HG03103 (cell line): ENCODE measurements around the gene NKIRAS2.
A peak's percentile ranks its signal among the peaks of the same experiment; 100 is the strongest.

Experiments
- ATAC-seq: cut with Tn5 transposase; IDR thresholded peaks from one replicate; pipeline ENCODE4 v1.9.1; 2021; ENCODE audit warnings: low read depth; ENCODE audit not compliant: unreplicated experiment

The NKIRAS2 gene

DNA sequence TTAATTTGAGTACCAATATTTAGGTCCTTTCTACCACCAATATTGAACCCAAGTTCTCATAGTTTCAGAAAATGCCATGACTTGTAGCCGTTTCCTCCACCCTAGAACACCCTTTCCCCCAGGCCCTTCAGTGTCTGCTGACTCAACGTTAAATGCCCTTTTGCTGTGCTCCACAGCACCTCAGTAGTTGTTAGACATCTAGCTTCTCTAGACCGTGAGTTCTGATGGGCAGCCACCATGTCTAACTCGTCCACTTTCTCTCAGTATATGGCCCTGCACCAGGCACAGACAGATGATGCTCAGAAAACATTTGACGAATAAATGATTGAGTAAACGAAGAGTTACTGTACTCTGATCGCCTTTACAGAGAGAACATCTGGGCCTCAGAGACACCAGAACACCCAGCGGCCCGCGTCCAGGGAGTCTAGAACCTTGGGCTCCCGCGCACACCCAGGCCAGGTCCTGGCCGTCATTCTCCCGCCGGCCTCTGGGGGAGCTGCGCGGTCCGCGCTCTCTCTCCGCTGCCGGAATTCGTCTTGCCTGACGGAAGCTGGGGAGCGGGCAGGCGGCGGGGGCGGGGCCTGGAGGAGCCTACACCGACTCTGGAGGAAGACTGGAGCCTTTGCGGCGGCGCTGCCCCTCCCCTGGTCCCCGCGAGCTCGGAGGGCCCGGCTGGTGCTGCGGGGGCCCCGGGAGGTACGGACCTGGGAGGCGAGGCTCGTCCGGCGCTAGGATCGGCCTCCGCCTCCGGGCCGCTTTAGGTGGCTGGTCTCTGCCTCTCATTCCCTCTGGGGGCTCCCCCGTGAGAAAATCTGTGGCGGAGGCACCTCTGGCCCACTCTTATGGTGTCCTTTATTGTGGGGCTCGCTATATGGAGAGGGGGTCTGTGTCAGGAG lies at the start of gene NKIRAS2:
NKIRAS2 (plus strand) TSS at position 582 of the 896 bp plus-strand sequence. CDS start 1,488 bp downstream, outside the sequence.
- peak; percentile 47 for ATAC-seq

DNA sequence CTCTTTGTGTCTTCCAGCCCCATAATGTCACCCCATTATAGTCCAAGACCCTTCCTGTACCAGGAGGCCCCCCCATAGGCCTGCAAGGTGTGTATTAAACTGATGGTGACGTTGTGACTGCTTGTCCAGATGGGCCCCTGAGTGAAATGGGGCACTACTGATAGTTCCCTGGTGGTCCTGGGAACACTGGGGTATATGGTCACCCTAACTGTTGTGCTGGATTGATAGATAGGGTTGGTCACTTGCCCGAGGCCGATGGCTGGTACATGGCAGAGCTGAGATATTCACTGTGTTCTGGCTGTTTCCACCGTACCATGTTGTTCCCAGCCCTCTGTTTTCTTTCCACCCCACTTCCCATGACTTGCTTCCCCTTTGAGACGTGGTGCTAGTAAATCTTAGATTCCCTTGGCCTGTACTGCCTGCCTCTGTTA lies 49.0 kb upstream of the NKIRAS2 start:
- no peak for ATAC-seq

DNA sequence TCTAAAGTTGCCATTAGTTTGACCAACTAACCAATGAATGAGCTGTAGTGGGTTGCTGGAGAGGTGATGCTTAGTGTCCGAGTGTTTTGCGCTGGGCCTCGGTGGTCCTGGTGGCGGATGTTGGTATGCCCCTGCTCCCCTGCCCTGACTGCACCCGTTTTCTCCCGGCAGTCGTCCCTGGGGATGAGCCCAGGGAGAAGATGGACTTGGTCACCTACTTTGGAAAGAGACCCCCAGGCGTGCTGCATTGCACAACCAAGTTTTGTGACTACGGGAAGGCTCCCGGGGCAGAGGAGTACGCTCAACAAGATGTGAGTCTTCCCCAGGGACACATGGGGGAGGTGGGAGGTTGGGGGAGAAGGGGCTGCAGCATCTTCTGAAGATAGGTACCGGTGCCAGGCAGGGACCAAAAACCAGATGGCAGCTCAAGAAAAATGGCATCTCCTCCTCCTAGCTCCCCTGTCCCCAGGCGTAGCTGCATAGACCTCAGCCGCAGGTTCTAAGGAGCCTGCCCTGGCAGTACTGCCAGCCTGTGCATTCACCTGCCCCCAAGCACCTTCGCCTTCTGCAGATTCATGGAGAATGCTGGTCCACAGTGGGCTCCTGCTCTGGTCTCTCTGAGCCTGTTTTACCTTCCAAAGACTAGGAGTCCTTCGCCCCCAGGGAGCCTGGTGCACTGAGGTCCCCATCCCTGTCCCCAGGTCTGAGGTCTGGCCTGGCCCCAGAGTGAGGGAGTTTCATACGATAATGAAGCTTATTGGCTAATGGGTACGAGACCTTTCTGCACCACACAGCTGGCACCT lies 48.0 kb upstream of the NKIRAS2 start:
- ATAC-seq, result no peak

DNA sequence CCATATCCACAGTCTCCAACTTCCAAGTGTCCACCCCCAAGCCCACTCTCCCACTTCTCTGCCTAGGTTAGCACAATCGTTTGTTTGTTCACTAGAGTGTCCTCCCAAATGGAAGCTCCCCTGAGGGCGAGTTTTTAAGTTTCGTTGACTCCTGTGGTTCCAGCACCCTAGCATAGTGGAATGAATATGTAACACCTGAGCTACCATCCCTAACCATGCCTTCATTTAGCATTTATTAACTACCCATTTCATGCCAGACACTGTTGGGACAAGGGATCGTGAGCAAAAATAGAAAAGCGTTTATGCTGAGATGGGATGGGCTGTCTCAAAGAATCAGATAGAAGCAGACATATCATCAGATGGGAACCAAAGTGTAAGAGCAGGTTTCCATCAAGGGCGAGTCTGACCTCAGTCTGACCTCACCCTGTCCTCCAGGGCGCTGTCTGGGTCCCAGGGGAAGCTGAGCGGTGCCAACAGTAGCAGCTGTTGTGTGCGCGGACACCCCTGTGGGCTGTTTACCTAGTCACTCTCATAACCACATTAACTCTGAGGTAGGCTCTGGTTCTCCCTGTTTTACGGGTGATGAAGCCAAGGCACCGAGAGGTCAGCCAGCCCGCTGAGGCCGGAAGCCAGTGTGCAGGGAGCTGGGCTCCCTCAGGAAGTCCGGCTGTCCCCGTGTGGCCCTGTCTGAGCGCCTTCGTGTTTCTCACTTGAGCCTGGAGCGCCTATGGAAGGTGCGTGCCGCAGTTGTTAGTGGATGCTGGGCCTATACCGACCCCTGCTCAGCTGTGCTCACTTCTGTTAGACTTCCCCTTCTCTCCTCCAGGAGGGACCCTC lies 47.1 kb upstream of the NKIRAS2 start:
- no peak for ATAC-seq

DNA sequence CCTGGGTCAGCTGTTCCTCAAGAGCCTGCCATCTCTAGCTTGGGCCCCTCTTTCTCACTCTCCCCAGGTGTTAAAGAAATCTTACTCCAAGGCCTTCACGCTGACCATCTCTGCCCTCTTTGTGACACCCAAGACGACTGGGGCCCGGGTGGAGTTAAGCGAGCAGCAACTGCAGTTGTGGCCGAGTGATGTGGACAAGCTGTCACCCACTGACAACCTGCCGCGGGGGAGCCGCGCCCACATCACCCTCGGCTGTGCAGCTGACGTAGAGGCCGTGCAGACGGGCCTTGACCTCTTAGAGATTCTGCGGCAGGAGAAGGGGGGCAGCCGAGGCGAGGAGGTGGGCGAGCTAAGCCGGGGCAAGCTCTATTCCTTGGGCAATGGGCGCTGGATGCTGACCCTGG lies 46.5 kb upstream of the NKIRAS2 start:
- no peak for ATAC-seq

DNA sequence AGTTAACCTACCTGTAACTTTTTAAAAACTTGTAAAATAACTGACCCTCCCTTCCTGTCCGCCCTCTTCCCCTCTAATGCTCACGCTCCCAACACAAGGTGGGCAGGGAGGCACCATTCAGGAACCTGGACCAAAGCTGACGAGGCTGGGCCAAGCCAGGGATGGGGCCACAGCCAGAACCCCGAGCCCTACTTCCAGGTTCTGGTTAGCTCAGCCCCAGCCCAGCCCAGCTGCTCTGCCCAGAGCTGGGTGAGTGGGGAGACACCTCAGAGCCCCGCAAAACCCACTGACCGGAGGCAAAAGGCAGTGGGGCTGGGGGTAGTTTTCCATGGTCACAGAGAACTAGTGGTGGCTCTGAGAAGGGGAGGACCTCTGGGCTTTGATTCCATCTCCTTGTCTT lies 45.9 kb upstream of the NKIRAS2 start:
- ATAC-seq, result no peak

DNA sequence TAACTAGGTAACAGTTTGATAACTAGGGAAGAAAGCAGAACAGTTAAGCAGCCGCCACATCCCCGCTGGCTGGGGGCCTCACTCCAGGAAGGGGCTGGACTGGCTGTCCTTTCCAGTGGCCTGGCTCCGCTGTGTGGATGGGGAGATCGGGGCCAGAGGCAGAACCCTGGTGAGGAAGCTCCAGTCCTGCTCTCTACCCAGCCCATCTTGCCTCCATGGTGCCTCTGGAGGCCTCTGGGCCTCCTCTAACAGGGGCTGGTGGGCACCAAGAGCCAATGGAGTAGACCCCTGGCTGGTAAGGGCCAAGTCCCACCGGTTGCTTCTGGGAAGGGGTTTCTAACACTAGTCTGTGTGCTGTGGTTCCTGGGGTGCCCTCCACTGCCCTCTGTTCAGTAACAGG lies 45.2 kb upstream of the NKIRAS2 start:
- no peak for ATAC-seq

DNA sequence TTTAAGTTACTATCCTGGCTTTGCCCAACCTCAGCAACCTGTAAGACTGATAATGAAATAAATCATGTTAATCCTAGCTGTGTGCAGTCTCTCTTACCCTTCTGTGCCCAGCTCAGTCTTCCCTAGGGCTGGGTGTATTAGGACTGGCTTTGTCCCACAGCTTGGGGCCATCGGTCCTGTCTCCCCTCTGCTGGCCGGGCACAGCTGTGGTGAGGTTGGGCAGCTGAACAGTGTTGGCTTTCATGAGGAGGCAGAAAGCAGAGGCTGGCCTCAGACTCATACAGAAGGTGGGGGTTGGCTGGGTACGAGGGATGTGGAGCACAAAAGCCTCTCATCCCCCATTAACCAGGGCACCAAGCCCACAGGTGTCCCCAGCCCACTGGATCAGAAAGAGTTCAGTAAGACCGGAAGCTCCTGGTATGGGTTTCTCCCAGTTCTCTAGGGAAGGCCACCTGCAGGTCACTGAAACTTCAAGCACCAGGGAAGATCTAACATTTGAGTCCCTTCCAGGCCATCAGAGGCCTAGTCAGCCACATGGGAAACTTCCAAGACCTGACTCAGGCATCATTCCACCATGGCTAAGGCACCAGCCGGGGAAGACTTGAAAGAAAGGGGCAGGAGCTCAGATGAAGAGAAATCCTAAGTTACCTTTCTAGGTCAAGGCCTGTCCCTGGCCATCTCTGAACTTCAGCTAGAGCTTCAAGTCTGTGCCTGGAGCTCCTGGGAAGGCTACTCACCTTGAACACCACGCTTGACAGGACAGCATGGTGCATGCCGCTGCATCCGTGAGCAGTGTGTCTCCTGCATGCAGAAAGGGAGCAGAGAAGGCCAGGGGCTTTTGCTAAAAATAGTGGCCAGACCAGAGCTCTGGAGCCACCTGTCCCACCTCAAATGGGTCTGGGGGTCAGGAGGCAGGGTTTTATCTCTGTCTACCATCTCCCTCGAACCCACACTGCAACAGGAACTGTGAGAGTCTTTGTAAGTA lies 44.5 kb upstream of the NKIRAS2 start:
- no peak for ATAC-seq

DNA sequence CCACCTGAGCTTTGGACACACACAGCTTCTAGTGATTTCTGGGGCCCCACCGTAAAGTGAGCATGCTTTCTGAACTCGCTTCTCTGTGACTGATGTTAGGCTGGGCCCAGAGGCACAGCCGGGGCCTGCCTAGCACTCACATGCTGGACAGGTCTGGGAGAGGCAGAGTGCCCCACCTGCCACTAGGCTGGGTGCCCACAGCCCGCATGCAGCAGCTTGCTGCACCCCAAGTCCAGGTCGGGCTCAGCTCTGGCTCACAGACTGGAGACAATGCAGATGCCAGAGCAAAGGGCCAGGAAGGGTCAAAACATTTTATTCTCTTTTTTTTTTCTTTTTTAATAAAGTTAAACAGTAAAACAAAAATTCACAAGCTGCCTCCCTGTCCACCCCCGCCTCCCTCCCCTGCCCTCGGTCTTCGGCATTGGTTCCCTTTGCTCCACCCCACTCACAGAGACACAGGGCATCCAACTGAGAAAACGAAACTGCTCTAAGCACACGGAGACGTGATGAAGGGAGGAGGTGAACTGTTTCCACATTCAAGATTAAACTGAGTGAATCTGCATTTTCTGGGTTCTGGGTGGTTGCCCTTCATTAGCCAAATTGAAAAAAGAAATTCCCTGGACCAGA lies 43.6 kb upstream of the NKIRAS2 start:
- no peak for ATAC-seq

DNA sequence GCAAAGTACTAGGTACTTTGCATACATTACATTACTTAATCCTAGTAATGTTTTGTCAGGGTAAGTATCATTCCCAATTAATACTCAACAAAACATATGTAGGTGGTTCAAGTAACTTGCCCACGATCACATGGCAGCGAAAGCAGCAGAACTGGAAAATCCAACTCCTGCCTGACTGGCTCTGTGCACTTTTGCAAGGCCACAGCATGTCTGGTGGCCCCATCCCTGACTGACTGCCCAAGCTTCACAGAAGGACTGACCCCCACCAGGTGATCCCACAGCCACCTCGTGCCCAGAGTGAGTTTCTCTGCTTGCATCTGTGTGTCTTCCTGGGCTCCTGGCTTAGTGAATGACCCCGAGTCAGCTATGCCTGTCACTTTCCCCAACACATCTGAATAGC lies 41.9 kb upstream of the NKIRAS2 start:
- ATAC-seq, result no peak

DNA sequence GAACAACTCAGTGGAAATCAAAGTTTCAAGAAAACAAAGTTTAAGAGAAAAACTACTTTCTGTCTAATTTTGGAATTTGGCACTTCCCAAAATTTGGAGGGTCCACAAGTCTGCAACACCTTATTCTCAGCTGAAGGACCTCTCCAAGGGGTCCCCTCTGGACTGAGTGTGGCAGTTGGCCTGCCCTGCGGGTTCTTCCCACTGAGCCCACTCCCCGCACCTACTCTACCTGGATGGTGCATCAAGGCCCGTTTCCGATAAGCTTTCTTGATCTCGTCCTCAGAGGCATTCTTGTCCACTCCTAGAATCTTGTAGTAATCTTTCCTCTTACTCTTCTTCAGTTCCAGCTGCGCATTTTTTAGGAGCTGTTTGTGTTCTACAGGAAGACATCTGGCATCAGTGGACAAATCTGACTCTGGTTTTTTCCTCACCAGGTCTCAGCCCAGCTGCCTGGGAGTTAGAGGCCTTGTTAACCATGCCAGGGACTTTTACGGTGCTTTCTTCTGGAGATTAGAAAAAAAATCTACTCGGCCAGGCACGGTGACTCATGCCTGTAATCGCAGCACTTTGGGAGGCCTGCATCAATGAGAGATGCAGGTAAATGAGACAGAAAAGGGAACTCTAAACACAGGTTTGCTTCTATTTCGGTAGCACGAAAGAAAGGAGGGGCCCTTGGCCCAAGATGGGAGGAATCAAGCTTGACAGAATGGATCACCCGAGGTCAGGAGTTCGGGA lies 37.7 kb upstream of the NKIRAS2 start:
- no peak for ATAC-seq

DNA sequence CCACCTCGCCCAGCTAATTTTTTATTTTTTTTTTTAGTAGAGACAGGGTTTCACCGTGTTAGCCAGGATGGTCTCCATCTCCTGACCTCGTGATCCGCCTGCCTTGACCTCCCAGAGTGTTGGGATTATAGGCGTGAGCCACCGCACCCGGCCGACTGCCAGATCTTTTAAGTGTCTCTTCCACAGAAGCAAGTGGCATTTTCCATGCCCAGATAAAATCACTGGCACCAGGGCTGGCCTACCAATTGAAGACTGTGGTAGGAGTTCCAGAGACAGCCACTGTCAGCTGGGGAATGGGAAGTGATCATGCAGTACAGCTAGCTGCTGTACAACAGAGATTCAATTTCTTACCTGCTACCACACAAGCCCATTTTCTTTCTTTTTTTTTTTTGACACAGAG lies 35.4 kb upstream of the NKIRAS2 start:
- ATAC-seq, result no peak

DNA sequence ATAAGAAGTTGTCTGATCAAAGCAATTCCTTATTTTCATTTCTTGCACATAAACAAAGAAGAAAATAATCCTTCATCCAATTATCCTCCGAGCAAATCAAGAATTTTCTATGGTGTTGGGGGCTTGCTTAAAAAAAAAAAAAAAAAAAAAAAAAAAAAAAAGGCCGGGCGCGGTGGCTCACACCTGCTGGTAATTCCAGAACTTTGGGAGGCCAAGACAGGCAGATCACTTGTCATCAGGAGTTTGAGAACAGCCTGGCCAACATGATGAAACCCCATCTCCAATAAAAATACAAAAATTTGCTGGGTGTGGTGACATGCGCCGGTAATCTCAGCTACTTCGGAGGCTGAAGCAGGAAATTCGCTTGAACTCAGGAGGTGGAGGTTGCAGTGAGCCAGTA lies 34.0 kb upstream of the NKIRAS2 start:
- ATAC-seq, result no peak

DNA sequence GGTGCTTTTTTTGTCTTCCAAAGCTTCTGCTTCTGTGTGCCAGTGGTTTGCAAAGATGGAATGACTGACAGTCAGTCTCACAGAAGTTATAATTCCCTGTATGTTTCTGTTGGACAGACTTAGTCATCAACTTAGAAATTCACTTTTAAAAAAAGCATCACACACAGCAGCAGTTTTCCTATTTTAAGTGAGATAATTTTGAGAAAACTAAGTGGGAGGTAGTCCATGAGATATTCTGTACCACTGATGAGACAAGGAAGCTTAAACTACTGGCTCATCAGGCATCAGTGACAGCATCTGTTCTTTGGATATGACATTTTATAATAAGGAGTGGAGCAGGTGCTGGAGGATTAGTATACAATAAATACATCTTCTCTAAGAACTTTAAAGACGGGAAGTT lies 33.3 kb upstream of the NKIRAS2 start:
- ATAC-seq, result no peak

DNA sequence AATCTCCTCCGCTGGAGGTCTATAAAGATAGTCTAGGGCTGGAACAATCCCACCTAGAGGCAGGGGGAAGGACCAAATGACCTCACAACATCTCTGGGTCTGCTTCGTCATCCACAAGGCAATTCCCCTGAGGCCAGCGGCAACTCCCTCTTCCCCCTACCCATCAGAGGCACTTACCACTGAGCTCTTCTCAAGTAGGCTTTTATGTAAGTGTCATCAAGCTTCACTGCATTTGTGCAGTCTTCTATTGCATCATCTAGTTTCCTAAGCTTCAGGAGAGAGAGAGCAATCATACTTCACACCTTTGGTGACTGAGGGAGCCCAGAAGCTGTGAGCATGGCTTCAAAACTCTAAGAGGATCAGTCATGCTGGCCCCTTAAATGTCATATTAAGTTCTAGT lies 32.2 kb upstream of the NKIRAS2 start:
- ATAC-seq, result no peak

DNA sequence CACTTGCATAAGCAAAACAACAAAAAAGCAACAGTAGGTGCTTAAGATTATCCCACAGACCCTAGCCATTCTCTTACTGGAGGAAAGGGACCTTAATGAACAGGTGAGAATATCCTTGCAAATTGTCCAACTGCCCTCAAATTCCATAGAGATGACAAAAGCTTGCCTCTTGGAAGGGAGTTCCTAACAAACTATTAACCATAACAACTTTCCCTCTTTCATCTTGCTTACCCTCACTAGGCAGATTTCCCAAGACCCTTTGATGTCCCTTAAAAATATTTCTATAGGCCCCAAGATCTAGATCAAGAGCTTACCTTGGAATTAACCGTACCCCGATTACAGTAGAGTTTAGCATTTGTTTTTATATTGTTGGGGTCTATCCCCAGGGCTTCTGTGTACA lies 31.5 kb upstream of the NKIRAS2 start:
- ATAC-seq, result no peak

DNA sequence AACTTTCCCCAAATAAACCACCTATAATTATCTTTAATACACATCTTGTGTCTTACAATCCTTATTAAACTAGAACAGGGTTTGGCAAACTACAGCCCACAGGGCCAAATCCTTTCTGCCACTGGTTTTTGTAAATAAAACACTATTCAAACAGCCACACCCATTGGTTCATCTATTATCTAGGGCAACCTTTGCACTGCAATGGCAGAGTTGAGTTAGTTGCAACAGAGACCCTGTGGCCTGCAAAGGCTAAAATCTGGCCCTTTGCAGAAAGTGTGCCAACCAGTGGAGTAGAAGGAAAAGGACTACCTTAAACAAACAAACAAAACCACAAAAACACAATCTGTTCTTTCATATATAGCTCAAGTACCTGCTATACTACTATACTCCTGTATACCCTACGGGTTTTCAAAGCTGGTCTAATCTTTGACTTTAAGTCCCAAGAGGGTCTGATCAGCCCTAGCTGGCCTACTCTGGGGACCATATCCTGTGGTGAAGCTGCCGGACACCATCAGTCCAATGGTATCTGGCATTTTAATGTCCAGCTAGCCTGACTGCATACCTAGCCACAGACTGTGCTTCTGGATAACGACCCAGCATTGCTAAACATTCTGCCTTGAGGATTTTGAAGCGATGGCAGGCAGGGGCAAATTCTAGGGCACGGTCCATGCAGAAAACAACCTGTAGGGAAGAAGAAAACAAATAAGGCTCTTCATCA lies 30.0 kb upstream of the NKIRAS2 start:
- no peak for ATAC-seq

DNA sequence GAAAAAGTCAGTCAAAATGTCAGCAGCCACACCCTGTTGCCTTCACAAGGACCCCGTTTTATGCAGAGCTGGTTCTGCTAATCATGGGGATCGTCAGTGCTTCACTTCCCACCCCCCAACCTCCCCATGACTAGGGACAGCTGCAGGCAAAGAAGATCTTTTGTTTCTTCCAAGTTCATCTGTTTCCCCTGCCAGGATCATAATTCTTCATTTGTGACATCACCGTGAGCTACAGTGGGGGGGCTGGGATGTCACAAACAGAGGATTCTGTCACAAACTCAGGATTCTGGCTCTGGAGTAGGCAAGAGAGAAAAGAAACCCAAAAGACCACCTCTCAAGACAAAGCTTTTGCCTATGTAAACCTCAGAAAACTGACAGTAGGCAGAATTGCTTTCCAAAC lies 27.3 kb upstream of the NKIRAS2 start:
- ATAC-seq, result no peak
